Measurements from ENCODE around the gene PRDM10.

DNA sequence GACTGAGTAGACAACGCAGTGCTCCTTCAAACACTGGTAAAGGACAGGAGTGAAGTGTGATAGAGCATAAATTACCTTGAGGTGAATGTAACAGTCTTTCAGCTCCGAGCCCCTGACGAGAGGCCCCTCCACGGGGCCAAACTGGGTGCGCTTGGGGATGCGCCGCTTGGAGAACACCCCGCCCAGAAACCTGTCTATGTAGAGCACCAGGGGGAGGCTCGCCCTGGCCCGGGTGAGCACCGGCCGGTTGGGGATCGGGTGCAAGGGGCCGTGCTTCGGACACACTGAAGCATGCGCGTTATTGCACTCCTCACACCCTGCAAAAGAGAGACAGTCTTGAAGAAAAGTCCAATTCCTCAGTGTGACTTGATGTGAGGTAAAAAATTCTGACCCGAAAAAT lies 57.9 kb downstream of the PRDM10 start:
- TF ChIP-seq, protein P1, sequence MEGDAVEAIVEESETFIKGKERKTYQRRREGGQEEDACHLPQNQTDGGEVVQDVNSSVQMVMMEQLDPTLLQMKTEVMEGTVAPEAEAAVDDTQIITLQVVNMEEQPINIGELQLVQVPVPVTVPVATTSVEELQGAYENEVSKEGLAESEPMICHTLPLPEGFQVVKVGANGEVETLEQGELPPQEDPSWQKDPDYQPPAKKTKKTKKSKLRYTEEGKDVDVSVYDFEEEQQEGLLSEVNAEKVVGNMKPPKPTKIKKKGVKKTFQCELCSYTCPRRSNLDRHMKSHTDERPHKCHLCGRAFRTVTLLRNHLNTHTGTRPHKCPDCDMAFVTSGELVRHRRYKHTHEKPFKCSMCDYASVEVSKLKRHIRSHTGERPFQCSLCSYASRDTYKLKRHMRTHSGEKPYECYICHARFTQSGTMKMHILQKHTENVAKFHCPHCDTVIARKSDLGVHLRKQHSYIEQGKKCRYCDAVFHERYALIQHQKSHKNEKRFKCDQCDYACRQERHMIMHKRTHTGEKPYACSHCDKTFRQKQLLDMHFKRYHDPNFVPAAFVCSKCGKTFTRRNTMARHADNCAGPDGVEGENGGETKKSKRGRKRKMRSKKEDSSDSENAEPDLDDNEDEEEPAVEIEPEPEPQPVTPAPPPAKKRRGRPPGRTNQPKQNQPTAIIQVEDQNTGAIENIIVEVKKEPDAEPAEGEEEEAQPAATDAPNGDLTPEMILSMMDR (IDR thresholded peaks at IDR 0.05; ENCODE audit: low read depth, low read length) = no peak
- no peak for TF ChIP-seq EZH2phosphoT487 (IDR thresholded peaks at IDR 0.05; ENCODE audit: low read depth)
